ENCODE results near the gene MED26.

Gene MED26

GRCh38 chr19:16535381-16535780, 92.6 kb downstream of the MED26 start:
- no peak for DNase-seq

DNA sequence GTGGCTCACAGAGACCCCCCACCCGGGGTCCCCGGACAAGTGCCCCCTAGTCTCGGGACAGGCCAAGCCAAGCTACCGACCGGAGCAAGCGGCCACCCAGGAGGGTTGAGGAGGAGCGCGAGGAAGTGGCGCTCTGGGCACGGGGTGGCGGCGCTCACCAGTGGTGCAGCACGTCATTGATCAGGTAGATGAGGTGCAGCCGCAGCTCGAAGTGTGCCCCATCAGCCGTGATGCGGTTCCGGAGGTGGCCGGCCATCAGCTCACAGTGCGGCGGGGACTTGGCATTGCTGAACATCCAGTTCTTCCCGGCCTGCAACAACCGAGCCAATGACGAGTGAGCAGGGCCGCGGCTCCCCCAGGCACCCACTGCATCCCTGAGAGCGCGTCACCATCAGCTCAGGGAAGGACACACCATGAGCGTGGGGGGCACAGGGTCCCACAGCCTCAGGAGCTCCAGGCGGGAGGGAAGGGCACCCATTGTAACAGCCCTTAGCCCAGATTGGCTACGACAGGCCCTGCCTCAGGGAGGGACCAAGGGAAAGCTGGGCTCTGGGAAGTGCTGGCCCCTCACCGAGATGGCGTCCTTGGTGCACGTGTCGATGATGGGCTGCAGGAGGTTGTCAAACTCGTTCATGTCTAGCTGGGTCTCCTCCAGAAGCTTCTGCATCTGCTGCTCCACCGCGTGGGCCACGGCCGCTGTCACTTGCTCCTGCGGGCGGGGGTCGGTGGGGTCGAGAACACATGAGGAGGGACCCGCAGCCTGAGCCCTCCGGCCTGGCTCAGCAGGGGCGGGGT, 95.4 kb downstream of the MED26 start:
- no peak for DNase-seq

DNA sequence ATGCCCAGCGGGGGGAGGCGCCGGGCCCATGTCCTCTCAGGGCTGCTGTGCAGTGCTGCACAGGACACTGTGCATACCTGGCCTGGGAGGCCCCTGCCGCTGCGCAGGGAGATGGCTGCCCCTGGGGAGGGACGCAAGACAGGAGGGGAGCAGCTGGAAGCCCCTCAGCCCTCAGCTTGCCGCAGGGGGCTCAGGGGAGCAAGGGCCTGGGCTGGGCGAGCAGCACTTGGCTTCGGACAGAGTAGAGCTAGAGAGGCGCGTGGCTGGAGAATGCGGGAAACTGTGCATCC, 96.7 kb downstream of the MED26 start:
- DNase-seq, result no peak

- no peak for DNase-seq
Observed at GRCh38 chr19:16530540-16531379, 97.2 kb downstream of the MED26 start.

- no peak for DNase-seq
Observed at GRCh38 chr19:16529466-16530144, 98.4 kb downstream of the MED26 start.

DNA sequence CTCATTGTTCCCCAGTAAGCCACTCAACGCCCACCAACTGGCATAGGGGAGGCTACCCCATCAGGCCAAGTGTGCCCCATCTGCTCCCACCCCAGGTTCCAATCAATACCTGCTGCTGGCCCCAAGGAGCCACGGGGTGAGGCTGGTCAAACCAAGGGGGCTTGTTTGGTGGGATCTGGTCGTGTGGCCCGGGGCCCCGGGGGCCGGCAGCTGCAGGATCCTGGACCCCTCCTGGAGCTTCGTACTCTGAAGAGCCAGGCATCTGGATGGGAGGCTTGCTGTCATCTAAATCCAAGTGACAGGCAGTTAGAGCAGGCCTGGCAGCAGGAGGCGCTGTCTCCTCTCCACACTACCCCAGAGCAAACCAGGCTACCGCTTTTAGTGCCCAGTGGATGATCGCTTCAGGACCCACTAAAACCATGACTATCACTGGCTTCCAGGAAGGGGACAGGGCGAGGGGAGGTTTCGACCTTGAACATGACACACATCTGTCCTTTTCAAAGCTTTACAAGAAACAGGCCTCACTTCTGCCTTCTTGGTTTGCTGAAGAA, 100.0 kb downstream of the MED26 start:
- no peak for DNase-seq

GRCh38 chr19:16527334-16527935, 100.6 kb downstream of the MED26 start:
- no peak for DNase-seq

GRCh38 chr19:16525751-16526481, 102.1 kb downstream of the MED26 start:
- no peak for DNase-seq

GRCh38 chr19:16524991-16525734, 102.8 kb downstream of the MED26 start:
- DNase-seq, result no peak
